HG03571 (cell line): ENCODE data around the gene MAPK11.

Experiments used
- ATAC-seq: cut with Tn5 transposase; IDR thresholded peaks from one replicate; pipeline ENCODE4 v1.9.1; 2021; ENCODE audit not compliant: unreplicated experiment

Gene MAPK11

DNA sequence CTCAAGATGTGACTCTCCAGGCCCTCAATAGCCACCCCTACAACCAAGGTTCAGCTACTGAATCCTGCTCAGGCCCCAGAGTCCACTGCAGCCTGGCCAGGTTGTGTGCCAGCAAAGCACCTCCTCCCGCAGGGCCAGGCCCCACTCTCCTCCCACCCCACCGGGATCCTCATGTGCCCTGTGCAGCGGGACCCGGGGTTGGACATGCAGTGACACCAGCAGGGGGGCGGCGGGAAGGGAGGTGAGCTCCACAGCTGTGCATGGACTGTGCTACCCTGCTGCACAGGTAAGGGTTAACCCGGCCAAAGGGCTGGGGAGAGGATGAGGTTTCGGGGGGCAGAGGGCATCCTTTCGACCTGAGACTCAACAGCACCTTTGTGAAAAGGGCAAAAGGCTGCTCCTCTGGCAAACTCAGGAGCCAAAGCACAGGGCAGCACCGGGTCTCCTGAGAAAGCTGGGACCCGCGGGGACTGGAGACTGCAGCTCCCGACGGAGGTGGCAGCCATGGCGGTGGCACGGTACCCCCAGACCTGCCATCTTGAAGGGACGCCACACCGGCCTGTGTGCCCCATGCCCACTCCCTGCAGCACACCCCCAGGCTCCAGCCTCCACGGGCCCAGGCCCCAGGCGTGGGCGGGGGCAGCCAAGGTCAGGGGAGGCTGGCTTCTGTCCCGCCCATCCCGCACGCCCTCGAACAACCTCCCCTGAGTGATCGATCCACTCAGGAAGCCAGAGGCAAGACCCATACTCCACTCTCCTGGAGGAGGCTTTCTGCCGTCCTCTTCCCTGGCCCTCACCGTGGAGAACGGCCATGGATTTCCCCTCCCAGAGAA is 26.7 kb upstream of the MAPK11 start:
- no peak for ATAC-seq

DNA sequence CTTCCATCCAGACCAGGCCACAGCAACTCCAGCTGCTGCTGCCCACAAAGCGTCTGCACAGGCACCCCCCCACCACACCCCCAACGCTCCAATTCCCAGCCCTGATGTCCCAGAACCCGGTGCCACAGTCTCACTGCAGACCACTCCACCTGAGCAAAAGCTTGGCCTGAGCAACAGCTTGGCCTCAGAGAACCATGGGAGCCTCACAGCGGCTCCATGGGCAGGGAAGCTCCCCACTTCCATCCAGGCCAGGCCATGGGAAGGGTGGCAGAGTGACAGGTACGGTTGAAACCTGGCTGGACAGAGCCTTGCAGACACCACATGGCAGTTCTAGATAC is 24.1 kb upstream of the MAPK11 start:
- ATAC-seq = no peak

DNA sequence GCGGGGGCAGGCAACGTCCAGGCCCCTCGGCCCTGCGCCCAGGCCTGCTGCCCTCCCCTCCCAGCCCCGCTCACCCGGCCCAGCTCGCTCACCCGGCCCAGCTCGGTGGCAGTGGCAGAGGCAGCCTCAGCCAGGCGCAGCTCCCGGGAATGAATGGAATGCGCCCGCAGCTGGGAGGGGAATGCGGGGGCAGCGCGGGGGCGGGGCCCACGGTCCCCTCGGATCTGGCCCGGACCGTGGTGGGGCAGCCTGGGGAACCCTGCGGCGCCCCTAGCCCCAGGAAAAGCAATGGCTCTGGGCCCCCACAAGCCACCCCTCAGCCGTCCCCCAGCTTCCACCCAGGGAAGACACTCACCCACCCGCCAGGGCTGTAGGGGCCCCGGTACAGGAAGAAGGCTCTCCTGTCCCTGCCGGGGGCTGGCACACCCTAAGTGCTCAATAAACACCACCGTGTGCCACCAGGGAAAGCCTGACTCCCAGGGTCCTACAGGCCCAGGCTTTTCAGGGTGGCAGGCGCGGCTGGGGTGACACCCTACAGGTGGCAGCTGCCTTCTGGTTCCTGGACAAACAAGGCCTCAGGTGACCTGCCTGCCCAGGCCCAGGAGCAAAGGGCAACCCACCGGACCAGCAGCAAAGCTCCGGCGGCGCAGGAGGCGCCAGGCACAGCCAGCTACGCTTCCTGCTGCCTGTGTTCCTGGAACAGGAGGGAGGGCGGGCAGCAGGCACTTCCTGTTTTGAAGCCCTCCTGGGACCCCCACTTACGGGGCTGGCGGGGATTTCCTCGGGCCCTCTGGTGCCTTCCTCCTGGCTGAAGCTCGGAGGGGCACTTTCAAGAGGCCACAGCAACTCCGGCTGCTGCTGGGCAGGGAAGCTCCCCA is 23.5 kb upstream of the MAPK11 start:
- ATAC-seq = no peak

DNA sequence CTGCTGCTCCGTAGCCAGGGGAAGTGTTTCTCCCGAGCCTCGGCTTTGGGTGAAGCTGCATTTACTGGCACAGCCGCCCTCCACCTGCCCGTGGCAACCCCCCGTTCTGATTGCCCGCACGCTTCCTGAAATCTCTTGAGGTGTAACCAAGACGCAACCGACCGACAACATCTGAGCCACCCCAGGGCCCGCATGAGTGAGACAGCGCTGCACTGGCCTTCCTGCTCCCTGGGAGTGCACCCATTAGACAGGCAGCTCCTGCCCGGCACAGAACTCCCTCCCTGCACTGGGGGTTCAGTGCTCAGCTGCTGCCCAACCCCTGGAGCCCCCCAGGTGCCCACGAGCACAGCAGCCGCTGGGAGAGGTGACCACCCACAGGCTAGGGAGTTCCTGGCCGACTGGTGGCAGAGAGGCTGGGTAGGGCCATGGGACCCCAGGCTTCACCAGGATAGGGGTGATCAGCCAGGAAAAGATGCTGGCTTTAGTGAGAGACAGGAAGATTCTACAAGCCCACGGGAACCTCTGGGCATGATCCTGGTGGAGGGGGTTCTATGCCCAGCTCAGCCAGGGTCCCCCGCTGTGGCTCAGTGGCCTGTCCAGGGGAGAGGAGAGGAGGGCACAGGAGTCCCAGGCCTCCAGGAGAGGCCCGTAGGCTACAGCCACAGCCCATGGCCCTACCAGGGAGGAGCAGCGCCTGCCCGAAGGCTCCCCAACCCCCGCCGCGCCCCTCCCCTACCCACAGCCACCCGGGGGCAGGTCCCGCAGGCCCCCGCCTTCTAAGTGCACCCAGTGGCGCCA is 22.7 kb upstream of the MAPK11 start:
- ATAC-seq = no peak

DNA sequence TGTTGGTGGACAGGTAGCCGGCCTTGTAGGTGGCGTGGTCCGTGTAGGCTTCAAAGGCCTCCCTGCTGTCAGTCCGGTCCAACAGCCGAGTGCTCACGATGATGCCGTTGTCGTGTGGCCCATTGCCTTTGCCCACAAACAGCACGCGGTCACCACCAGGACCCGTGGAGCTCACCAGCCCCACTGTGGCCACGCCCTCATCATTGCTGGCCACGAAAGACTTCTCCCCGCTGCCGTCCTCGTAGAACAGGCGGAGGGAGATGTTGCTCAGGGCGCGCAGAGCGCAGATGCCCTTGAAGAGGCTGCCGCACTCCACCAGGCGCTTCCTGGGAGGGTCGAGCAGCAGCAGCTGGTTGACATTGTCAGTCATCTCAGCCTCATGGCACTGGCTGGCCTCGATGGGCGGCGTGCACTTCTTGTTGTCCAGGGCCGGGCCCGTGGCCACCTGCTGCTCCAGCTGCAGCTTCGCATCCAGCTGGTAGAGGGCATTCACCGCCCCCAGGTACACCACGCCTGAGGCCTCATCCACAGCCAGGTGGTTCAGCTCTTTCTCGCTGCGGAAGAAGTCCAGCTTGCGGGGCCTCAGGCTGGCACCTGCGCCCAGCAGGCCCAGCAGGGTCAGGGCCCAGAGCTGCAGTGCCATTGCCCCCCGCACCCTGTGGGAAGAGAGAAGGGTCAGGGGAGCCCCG is 19.9 kb upstream of the MAPK11 start:
- no peak for ATAC-seq

DNA sequence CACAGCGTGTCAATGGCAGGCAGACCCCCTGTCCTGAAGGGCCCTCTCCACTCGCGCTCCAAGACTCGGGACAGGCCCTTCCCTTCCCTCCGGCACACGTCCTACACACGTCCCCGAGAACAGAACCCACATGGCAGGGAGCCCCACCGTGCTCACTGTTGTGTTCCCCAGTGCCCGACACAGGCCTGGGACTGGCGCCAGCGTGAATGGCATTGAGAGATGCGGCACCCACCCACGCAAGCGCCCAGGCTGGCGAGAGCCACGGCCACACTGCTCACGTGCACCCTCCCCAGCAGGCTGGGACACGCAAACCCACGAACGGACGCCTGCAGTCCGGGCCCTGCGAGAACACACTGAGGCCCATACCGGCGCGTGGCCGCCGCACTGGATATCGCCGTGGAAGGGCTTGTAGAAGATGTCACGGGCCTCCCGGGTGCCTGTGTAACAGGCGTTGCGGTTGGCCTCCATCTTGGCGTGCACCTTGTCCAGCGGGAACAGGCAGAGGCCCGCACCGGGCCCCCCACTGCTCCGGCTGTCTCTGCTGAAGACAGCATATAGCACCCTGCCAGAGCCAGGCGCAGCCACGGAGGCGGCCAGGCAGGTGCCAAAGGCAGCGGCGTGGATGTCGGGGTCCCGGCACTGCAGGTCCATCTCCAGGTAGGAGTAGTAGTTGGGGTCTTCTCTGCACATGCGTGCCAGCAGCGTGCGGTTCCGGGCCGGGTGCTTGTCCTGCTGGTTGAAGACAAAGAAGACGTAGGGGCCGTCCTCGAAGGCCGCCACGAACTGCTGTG is 19.2 kb upstream of the MAPK11 start:
- ATAC-seq = no peak

DNA sequence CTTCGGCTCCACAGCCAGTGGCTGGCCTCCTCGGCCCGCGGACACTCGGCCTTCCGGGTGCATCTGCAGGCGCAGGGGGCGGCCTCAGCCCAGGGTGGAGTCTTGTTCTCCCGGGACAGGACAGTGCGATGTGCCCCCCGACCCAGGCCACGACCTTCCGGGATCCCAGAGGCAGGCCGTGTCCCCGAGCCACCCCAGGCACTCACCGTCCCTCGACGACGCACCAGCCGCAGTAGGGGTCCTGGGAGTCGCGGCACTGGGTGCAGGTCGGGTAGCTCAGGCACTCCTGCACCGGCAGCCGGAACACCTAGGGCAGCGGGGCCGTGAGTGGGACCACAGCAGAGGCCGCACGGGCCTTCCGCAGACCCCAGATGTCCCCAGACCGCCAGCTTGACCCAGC is 17.6 kb upstream of the MAPK11 start:
- no peak for ATAC-seq

DNA sequence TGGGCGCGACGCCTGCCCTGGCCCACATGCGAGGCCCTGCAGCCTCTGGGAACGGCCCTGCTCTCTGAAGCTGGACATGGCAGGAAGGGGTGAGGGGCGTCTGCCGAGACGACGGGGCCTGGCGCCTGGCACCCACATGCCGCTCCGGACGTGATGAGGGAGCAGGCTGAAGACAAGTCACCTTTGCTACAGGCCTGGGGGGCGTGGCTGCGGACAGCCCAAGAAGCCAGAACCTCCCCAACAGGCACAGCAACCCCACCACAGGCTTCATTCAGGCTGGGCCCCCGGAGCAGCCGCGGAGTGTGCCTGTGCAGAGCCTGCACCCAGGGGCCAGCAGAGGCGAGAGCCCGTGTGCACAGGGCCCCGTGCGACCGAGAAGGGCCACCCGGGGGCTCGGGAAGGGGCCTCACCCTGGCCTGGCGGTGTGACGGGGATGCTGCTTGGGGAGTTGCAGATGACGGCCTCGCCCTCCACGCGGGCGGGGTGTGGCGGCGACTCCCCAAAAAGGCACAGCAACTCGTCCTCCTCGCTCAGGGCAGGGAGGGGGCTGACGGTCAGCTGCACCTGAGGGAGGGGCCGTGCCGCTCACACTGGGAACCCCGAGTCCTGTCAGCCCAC is 16.6 kb upstream of the MAPK11 start:
- ATAC-seq = no peak

DNA sequence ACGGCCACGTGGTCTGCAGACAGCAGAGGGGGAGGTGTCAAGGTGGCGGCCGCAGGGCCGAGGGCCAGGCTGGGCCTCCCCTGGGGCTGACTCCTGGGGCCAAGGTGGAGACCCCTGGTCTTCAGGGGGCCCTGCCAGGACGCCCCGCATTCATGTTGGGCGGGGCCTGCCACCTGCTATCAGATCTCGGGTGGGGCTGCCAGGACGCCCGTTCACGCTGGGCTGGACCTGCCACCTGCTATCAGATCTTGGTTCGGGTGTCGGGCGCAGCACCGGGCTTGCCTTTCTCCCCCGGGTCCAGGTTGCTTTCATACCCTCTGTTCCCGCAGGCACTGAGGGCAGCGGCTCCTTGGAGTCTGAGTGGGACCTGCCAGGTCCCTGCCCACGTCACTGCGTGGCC is 16.1 kb upstream of the MAPK11 start:
- no peak for ATAC-seq

DNA sequence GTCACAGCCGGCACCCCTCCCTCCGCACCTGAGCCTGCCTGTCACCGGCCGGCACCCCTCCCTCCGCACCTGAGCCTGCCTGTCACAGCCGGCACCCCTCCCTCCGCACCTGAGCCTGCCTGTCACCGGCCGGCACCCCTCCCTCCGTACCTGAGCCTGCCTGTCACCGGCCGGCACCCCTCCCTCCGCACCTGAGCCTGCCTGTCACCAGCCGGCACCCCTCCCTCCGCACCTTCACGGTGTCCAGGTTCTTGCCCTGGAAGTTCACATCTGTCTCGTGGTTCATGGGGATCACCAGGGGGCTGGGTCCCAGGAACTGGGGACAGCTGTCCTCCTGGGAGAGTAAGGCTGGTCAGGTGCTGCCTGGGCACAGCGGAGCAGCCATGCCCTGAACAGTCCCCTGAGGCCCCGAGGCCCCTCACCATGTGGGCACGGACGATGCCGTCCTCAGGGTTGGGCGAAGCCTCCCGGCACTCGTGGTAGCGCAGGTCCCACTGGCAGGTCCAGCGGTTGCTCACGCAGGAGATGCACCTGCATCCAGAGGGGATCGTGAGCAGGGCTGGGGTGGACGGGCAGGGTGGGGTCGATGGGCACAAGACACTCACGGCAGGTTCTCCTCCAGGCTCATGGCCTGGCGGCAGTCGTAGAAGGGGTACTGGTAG is 15.5 kb upstream of the MAPK11 start:
- ATAC-seq = no peak

DNA sequence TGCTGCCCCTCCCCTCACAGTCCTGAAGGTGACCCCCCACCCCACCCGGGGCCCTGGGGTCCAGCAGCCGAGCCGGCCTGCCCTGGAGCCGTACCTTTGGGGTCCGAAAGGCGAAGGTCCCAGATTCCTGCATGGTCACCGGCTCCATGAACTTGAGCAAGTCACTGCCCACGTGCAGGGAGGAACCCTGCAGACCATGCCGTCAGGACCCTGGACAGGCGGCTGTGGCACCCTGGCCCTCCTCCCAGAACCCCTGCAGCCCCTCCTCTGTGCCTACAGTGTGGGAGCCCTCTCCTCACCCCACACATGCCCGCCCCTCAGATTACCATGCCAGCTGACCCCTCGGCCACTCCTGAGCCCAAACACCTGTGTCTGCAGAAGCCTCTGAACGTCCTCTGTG is 14.3 kb upstream of the MAPK11 start:
- no peak for ATAC-seq

DNA sequence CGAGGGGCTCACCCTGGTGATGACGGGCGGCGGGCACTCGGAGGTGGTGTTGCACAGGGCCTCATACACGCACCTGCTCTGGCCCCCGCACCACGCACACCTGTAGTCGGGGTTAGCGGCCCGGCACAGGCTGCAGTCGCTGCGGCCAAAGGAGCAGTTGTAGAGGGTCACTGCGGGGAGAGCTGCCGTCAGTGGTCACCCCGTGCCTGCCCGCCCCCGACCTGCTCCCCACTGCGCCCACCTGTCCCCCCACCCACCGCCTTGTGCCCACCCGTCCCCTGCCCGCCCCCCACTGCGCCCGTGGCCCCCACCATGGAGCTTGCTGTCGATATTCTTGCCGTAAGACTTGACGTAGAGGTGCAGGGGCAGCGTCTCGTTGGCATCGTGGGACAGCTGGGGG is 13.6 kb upstream of the MAPK11 start:
- ATAC-seq = no peak

DNA sequence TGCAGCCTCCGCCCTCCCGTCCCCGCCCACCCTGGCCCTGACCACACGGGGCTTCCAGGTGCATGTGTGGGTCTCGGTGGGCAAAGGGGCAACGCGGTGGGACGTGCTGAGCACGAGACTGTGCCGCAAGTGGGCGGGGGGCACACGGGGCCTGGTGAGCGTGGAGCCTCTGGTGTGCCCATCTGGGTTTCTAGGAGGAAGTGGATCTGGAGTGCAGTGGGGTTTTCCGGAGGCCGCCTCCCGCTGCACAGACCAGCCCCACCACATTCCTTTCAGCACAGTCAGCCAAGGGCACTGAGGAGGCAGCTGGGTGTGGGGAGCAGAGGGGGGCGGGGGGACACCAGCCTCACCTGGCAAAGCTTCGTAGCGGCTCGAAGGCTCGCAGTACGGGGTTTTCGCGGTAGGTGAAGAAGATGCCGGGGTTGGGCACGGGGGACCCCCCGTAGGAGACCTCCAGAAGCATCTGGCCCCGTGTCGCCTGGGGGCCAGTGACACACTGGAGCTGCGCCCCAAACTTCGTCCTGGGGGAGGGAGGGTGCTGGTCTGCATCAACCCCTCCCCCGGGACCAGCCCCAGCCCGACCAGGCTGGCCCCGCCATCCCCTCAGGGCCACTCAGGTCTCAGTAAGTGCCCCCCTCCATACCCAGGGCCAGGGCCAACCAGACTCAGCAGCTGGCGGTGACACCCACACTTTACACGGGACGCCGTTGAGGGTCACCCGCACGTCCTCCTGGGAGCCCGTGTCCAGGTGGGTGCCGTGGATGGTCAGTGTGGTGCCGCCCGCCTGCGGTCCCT is 12.4 kb upstream of the MAPK11 start:
- ATAC-seq = no peak

DNA sequence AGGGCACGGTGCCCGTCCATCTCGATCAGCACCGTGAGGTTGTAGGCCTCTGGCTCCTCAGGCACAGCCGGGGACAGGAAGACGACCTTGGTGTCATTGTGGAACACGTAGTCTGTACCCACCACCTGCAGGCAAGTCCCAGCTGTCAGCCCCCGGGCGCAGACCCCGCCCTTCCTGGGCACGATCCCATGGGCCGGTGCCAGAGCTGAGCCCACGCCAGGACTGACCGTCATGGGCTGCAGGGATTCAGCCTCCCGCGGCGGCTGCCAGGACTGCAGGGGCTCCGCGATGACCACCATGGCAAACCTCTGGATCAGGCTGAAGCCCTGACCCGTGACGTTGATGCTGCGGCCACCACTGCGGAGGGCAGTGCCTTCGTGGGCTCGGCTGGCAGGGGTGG is 11.8 kb upstream of the MAPK11 start:
- no peak for ATAC-seq

DNA sequence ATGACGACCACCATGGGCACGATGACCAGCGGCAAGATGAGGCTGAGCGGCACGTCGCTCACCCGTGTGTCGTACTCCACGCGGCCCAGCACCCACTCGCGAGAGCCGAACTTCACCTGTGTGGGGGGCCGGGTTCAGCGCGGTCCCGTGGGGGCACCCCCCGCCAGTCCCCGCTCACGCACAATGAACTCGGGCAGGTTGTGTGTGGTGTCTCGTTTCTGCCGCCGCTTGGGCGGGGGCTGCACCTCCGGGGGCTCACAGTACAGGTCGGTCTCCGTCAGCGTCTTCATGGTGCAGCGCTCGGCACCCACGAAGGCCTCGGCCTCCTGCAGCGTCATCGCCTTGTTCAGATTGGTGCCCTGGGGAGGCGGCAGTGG is 11.2 kb upstream of the MAPK11 start:
- no peak for ATAC-seq

DNA sequence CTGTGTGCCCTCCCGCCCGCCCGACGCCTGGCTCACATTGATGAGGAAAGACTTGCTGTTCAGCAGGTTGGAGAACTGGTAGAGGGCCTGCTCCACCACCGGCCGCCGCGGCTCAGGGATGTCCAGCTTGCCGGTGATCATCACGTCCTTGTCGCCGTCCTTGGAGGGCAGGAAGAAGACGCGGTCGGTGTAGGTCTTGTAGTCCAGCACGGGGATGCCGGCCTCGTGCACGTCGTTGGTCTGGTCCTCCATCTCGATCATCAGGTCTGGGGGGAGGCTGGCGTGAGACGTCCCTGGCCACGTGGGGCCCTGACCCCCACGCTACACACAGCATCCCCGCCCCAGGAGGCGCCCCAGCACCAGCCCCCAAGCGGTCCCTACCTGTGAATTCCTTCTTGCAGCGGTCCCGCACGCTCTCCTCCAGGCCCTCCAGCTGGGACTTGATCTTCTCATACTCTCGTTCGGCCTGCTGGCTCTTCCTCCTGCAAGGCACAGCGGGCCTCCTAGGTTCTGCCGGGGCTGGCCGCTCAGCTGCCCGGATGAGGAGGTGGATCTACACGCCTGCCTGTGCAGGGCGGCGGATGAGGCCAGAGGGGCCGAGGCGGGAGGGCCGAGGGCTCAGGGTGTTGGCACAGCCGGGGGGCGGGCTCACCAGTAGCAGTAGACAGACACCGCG is 10.7 kb upstream of the MAPK11 start:
- ATAC-seq = no peak

DNA sequence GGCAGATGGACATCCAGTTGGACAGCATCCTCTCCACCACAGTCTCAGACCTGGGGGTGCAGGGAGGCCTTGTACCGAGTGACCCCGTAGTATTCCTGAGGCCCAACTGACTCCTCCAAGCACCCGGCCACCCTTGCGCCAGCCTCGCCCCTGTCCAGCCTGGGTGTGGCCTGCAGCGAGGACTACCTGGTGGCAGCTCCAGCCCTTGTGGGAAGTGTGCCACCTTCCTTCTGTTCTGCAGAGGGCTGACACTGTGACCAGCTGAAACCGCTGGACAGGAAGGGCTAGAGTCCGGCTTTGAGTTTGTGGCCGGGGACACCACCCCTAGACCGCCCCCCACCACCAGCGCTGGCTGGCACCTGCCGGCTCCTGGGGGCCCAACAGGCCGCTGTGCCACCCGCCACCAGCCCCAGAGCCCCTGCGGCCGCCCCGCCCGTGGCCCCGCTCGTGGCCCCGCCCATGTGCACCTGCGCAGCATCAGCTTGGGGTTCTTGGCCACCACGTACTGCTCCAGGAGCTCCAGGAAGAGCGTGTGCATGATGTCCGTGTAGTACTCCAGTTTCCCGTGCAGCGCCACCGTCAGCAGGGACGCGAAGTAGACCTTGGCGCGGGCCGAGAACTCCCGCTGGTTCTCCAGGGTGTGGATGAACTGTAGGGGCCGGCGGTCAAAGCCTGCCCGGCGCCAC is 10.0 kb upstream of the MAPK11 start:
- no peak for ATAC-seq
